K562 (cell line): ENCODE measurements around the gene PRLH.

Experiments
- ATF3 ChIP-seq, 2 experiments: fragments of 450-650 bp in 1 of 2; sonication (generic) in 1 of 2; formaldehyde crosslinking in 1 of 2; IDR thresholded peaks in 1 of 2; conservative IDR thresholded peaks in 1 of 2; 2 replicates each; pipeline versions ENCODE4 v1.6.1 to v1.8.1; 2016 to 2023; ENCODE audit warnings: mild to moderate bottlenecking in 2 of 2, moderate library complexity in 2 of 2, inconsistent platforms in 1 of 2, missing genetic modification reagents in 1 of 2
- CREB1 ChIP-seq, 2 experiments: sonication (generic) in 1 of 2; formaldehyde crosslinking in 1 of 2; IDR thresholded peaks; 2 replicates each; pipeline versions ENCODE4 v1.6.1 to v1.8.0; 2012 to 2022; ENCODE audit warnings: inconsistent platforms in 1 of 2, mild to moderate bottlenecking in 1 of 2, missing genetic modification reagents in 1 of 2, moderate library complexity in 1 of 2
- ETV5 ChIP-seq: sonication (generic); formaldehyde crosslinking; IDR thresholded peaks from 2 replicates; pipeline ENCODE4 v1.4.0; 2020; ENCODE audit warnings: low read depth, mild to moderate bottlenecking, missing genetic modification reagents
- PHF20 ChIP-seq: fragments of 450-650 bp; IDR thresholded peaks from 2 replicates; pipeline ENCODE4 v1.6.1; 2018; ENCODE audit not compliant: partially characterized antibody
- RBM22 ChIP-seq: fragments of 200-400 bp; formaldehyde crosslinking; IDR thresholded peaks from 2 replicates; pipeline ENCODE4 v1.6.1; 2018; ENCODE audit warnings: low read length, low read depth; ENCODE audit not compliant: poor library complexity, severe bottlenecking
- SP1 ChIP-seq: sonication (generic); formaldehyde crosslinking; IDR thresholded peaks from 2 replicates; pipeline ENCODE4 v1.8.1; 2022; ENCODE audit warnings: mild to moderate bottlenecking, missing genetic modification reagents
- ZNF609 ChIP-seq: sonication (generic); formaldehyde crosslinking; IDR thresholded peaks from 2 replicates; pipeline ENCODE4 v1.8.1; 2023; ENCODE audit warnings: missing genetic modification reagents, mild to moderate bottlenecking, borderline replicate concordance

GRCh38 chr2:237567276-237568029, 1.1 kb downstream of the PRLH start:
- TF ChIP-seq ZNF609 (no peak), SP1 (CRISPR knock-in tag) (no peak), PHF20 (no peak), ATF3 (IDR thresholded peaks at IDR 0.05) (no peak), ATF3 (CRISPR knock-in tag; conservative IDR thresholded peaks at IDR 0.05) (no peak), CREB1 (IDR thresholded peaks at IDR 0.05) (no peak), CREB1 (CRISPR knock-in tag; IDR thresholded peaks at IDR 0.05) (no peak), ETV5 (CRISPR knock-in tag) (no peak), RBM22 (no peak)
